Astrocyte (in vitro differentiated cells and primary cell): ENCODE measurements around the gene CHRNA4. TPM values are rescaled to one million over a fixed set of nuclear protein-coding genes. Genes with fewer than 3 reads are reported as not detected.

Experiments
- DNase-seq: peaks from one replicate; pipeline ENCODE4 v3.0.0-alpha.2; 2010; ENCODE audit warnings: low read depth
- FAIRE-seq: peaks from 2 replicates; lab custom pipeline; 2011; peaks lifted over from hg19 to GRCh38; lab: Jason Lieb, UNC
- H2AFZ ChIP-seq: 2 replicates; pipeline ENCODE4 v1.6.0; 2012; ENCODE audit warnings: low read depth, low read length, inconsistent platforms
- H3K27ac ChIP-seq: 2 replicates; pipeline ENCODE4 v1.5.1; 2011; ENCODE audit warnings: low read depth, low read length, inconsistent platforms
- H3K27me3 ChIP-seq: 2 replicates; pipeline ENCODE4 v1.6.0; 2011; ENCODE audit warnings: low read length, inconsistent platforms; ENCODE audit not compliant: insufficient read depth
- H3K36me3 ChIP-seq: 2 replicates; pipeline ENCODE4 v1.5.1; 2011; ENCODE audit warnings: low read length, inconsistent platforms; ENCODE audit not compliant: insufficient read depth
- H3K4me1 ChIP-seq: 2 replicates; pipeline ENCODE4 v1.5.1; 2011; ENCODE audit warnings: low read length, inconsistent platforms; ENCODE audit not compliant: insufficient read depth
- H3K4me2 ChIP-seq: 2 replicates; pipeline ENCODE4 v1.6.0; 2012; ENCODE audit warnings: low read length, inconsistent platforms
- H3K4me3 ChIP-seq: 2 replicates; pipeline ENCODE4 v1.5.1; 2011; ENCODE audit warnings: low read depth, mild to moderate bottlenecking, low read length, inconsistent platforms; ENCODE audit not compliant: insufficient read depth
- H3K79me2 ChIP-seq: 2 replicates; pipeline ENCODE4 v1.6.0; 2012; ENCODE audit warnings: mild to moderate bottlenecking, low read length, inconsistent platforms; ENCODE audit not compliant: insufficient read depth
- H3K9ac ChIP-seq: 2 replicates; pipeline ENCODE4 v1.6.0; 2012; ENCODE audit warnings: mild to moderate bottlenecking, low read length, inconsistent platforms
- H3K9me3 ChIP-seq: 2 replicates; pipeline ENCODE4 v1.5.1; 2012; ENCODE audit warnings: low read depth, mild to moderate bottlenecking, low read length, inconsistent platforms; ENCODE audit not compliant: insufficient read depth
- H4K20me1 ChIP-seq: 2 replicates; pipeline ENCODE4 v1.6.0; 2012; ENCODE audit warnings: low read length, inconsistent platforms; ENCODE audit not compliant: insufficient read depth
- H3K27ac Mint-ChIP-seq: one replicate; pipeline ENCODE4 v1.8.0; 2021; ENCODE audit warnings: mild to moderate bottlenecking, mixed read lengths; ENCODE audit not compliant: unreplicated experiment
- H3K27me3 Mint-ChIP-seq: one replicate; pipeline ENCODE4 v1.8.0; 2021; ENCODE audit warnings: low read depth, mixed read lengths; ENCODE audit not compliant: unreplicated experiment
- H3K36me3 Mint-ChIP-seq: one replicate; pipeline ENCODE4 v1.8.0; 2021; ENCODE audit warnings: low read depth, mixed read lengths; ENCODE audit not compliant: unreplicated experiment
- H3K4me1 Mint-ChIP-seq: one replicate; pipeline ENCODE4 v1.8.0; 2021; ENCODE audit warnings: low read depth, mixed read lengths; ENCODE audit not compliant: unreplicated experiment
- H3K4me3 Mint-ChIP-seq: one replicate; pipeline ENCODE4 v1.8.0; 2021; ENCODE audit warnings: mild to moderate bottlenecking, moderate library complexity, mixed read lengths; ENCODE audit not compliant: unreplicated experiment
- H3K9me3 Mint-ChIP-seq: one replicate; pipeline ENCODE4 v1.8.0; 2021; ENCODE audit warnings: mild to moderate bottlenecking, mixed read lengths; ENCODE audit not compliant: unreplicated experiment
- EZH2 ChIP-seq: IDR thresholded peaks from 2 replicates; pipeline ENCODE4 v1.6.1; 2012; ENCODE audit warnings: mild to moderate bottlenecking, low read length, inconsistent platforms; ENCODE audit not compliant: insufficient read depth
- total RNA-seq: library from RNA; stranded (reverse); gene quantifications from 2 replicates; pipeline ENCODE4 v1.2.1, GENCODE V29; 2021
- TF ChIP-seq, protein P1 (sequence below): IDR thresholded peaks from 2 replicates; pipeline ENCODE4 v1.5.1; 2011; ENCODE audit warnings: low read depth, mild to moderate bottlenecking, inconsistent platforms, low read length, moderate library complexity; ENCODE audit not compliant: insufficient read depth

CHRNA4 gene
- total RNA-seq, 1 donor from 2014 or later: 1.8 TPM

DNA sequence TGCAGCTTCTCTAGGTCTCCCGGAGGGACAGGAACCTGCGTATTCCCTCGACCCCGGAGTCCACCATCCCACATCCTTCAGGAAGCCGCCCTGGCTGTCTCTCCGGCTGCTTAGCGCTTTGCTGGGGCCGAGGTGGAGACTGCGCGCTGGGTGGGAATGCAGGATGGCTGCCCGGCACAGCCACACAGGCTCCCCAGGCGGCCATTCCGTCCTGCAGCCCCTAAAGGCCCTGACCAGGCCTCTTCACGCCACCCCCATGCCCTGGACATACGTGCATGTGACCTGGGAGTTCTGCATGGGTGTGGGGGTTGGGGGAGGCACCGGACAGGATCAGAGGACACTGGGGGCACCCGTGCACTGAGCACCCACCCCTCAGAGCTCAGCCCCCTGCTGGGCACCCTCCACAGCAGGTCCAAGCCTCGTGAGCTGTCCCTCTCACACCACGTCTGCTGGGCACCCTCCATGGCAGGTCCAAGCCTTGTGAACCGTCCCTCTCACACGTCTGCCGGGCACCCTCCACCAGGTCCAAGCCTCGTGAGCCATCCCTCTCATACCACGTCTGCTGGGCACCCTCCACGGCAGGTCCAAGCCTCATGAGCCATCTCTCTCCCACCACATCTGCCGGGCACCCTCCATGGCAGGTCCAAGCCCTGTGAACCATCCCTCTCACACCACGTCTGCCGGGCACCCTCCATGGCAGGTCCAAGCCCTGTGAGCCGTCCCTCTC lies 40.4 kb upstream of the CHRNA4 start:
- no peak for FAIRE-seq
- H3K4me1 Mint-ChIP-seq: no peaks in the 10 kb centered on the region
- H3K9me3 Mint-ChIP-seq: no peaks in the 10 kb centered on the region
- H4K20me1 ChIP-seq: no peaks in the 10 kb centered on the region
- H3K27me3 Mint-ChIP-seq: peaks cover 33% of the 10 kb centered on the region
- no peak overlapping the region for H3K9ac ChIP-seq
- H3K27ac ChIP-seq: no peak overlapping the region
- H3K9me3 ChIP-seq: no peaks in the 10 kb centered on the region
- H3K4me2 ChIP-seq: no peak overlapping the region
- TF ChIP-seq EZH2: no peak
- no peaks in the 10 kb centered on the region for H3K4me1 ChIP-seq
- H3K4me3 ChIP-seq: no peak overlapping the region
- H3K36me3 Mint-ChIP-seq: no peaks in the 10 kb centered on the region
- H2AFZ ChIP-seq: no peak overlapping the region
- DNase-seq: no peak
- no peaks in the 10 kb centered on the region for H3K79me2 ChIP-seq
- H3K36me3 ChIP-seq: no peaks in the 10 kb centered on the region
- no peaks in the 10 kb centered on the region for H3K27me3 ChIP-seq
- H3K4me3 Mint-ChIP-seq: no peak overlapping the region
- H3K27ac Mint-ChIP-seq: no peak overlapping the region

DNA sequence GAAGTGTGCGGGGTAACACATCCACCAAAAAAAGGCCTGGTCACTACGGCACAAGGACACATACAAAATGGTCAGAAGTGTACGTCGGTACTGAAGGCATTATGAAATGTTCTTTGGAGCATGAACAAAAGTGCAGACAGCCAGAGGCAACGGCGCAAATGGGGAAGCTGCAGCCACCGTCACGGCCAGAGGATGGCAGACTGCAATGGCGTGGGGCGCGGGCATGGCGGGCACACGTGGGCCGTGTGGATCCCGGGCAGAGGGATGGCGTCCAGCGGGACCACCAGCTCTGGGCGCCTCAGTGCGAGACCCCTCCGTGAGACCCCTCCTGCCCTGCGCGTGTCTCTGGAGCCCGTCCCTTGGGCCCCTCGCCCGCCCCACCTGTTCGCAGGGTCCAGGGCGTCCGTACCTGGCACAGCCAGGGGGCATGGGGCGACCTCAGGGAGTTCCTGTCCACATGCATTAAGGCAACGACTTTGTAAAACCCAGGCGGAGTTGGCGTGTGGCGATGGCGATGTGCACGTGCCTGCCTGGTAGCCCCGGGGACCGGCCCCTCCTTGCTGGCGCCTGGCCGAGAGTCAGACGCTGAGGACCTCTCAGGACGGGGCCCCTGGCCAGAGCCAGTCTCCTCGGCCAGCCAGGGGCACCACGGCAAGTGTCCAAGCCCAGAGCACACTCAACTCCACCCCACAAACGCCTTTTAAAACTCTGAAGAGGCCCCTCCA lies 39.5 kb upstream of the CHRNA4 start:
- H3K27me3 ChIP-seq: no peaks in the 10 kb centered on the region
- no peaks in the 10 kb centered on the region for H3K36me3 Mint-ChIP-seq
- no peak for DNase-seq

DNA sequence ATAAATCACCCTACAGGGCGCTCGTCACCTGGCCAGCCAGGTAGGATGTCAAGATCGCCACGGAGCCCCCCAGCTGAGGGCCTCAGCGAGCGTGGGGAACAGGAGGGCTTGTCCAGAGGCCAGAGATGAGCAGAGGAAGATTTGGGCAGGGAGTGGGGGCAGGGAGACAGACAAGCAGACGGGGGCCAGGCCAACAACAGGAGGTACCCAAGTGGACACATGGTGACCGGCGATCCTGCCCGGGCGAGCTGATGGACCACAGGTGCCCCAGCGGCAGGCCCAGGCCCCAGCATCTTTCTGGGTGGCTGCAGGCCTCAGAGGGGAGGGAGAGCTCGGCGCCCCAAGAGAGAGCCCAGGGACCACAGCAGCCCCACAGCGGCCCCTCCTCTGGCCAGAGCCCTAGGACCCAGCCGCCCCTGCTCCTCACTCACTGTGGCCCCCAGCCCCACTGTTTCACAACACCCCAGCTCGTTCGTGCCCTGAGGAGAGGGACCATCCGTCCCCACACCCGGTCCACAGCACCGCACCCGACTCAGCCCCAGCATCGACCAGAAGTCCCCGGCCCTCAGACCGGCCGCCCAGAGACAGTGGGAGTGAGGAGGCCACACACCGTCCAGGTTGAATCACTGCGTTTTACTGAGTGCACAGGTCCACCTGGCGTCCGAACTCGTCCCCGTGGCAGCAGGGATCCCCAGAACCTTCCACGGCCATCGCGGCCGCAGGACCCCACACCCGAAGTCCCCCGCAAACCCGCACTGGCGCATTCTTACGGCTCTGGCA lies 38.6 kb upstream of the CHRNA4 start:
- H3K9me3 Mint-ChIP-seq: no peaks in the 10 kb centered on the region
- H3K36me3 Mint-ChIP-seq: no peaks in the 10 kb centered on the region
- FAIRE-seq (no peak), DNase-seq (no peak)
- Histone ChIP-seq H3K4me2 (no peak overlapping the region), H3K27ac (no peak overlapping the region), H3K79me2 (no peaks in the 10 kb centered on the region), H3K27me3 (no peaks in the 10 kb centered on the region), H3K9me3 (no peaks in the 10 kb centered on the region), H2AFZ (no peak overlapping the region), H4K20me1 (no peaks in the 10 kb centered on the region), H3K9ac (no peak overlapping the region), H3K4me1 (no peaks in the 10 kb centered on the region), H3K36me3 (no peaks in the 10 kb centered on the region), H3K4me3 (no peak overlapping the region)
- no peak for TF ChIP-seq EZH2
- TF ChIP-seq, protein P1, sequence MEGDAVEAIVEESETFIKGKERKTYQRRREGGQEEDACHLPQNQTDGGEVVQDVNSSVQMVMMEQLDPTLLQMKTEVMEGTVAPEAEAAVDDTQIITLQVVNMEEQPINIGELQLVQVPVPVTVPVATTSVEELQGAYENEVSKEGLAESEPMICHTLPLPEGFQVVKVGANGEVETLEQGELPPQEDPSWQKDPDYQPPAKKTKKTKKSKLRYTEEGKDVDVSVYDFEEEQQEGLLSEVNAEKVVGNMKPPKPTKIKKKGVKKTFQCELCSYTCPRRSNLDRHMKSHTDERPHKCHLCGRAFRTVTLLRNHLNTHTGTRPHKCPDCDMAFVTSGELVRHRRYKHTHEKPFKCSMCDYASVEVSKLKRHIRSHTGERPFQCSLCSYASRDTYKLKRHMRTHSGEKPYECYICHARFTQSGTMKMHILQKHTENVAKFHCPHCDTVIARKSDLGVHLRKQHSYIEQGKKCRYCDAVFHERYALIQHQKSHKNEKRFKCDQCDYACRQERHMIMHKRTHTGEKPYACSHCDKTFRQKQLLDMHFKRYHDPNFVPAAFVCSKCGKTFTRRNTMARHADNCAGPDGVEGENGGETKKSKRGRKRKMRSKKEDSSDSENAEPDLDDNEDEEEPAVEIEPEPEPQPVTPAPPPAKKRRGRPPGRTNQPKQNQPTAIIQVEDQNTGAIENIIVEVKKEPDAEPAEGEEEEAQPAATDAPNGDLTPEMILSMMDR: no peak
- H3K27ac Mint-ChIP-seq: no peak overlapping the region
- peaks cover 43% of the 10 kb centered on the region for H3K27me3 Mint-ChIP-seq
- H3K4me1 Mint-ChIP-seq: no peaks in the 10 kb centered on the region
- H3K4me3 Mint-ChIP-seq: no peak overlapping the region

More for the DNA sequence above, 39.5 kb upstream of the CHRNA4 start:
- Mint-ChIP-seq H3K9me3 (no peaks in the 10 kb centered on the region), H3K27me3 (peaks cover 37% of the 10 kb centered on the region), H3K4me1 (no peaks in the 10 kb centered on the region), H3K27ac (no peak overlapping the region), H3K4me3 (no peak overlapping the region)
- no peaks in the 10 kb centered on the region for H3K36me3 ChIP-seq
- H2AFZ ChIP-seq: no peak overlapping the region
- no peaks in the 10 kb centered on the region for H3K79me2 ChIP-seq
- H3K4me3 ChIP-seq: no peak overlapping the region
- no peaks in the 10 kb centered on the region for H4K20me1 ChIP-seq
- H3K9me3 ChIP-seq: no peaks in the 10 kb centered on the region
- TF ChIP-seq EZH2: no peak
- TF ChIP-seq, protein P1: no peak
- H3K4me2 ChIP-seq: no peak overlapping the region
- FAIRE-seq: no peak
- H3K9ac ChIP-seq: no peak overlapping the region
- no peaks in the 10 kb centered on the region for H3K4me1 ChIP-seq
- no peak overlapping the region for H3K27ac ChIP-seq
